BJ (cell line): ENCODE measurements around the gene OR10J4. TPM values are rescaled to one million over a fixed set of nuclear protein-coding genes. Genes with fewer than 3 reads are reported as not detected.

ENCODE experiments used
- CTCF ChIA-PET: fragments of 350-600 bp; formaldehyde crosslinking; extraction: SDS; loops from one replicate; lab custom pipeline; 2021; ENCODE audit warnings: antibody characterized with exemption, inconsistent platforms; lab: Yijun Ruan, JAX
- POLR2A ChIA-PET: fragments of 300-600 bp; sonication (Branson Sonifier 250); formaldehyde crosslinking; extraction: SDS; loops from one replicate; lab custom pipeline; 2021; ENCODE audit warnings: antibody characterized with exemption; lab: Charles Lee
- DNase-seq: peaks from one replicate; pipeline ENCODE4 v3.0.0-alpha.2; 2011; ENCODE audit warnings: low read depth
- H3K27me3 ChIP-seq: 2 replicates; pipeline ENCODE4 v1.6.0; 2011; ENCODE audit warnings: low read length; ENCODE audit not compliant: control insufficient read depth, insufficient read depth
- H3K36me3 ChIP-seq: 2 replicates; pipeline ENCODE4 v1.5.1; 2011; ENCODE audit warnings: low read length; ENCODE audit not compliant: control insufficient read depth, insufficient read depth
- H3K4me3 ChIP-seq: 2 replicates; pipeline ENCODE4 v1.5.1; 2011; ENCODE audit warnings: low read depth, mild to moderate bottlenecking, control low read depth, low read length
- CTCF ChIP-seq: IDR thresholded peaks from 2 replicates; pipeline ENCODE4 v1.5.1; 2011; ENCODE audit warnings: low read depth, mild to moderate bottlenecking, control low read depth, inconsistent platforms, low read length, moderate library complexity; ENCODE audit not compliant: insufficient read depth
- polyA plus RNA-seq: library from polyadenylated mRNA; depleted of rRNA; stranded (reverse); fragments of >200 nt; gene quantifications from 2 replicates; pipeline ENCODE4 v1.2.3, GENCODE V29; 2011; rRNA removed

The OR10J4 gene
- polyA plus RNA-seq, 1 experiment = not detected

GRCh38 chr1:159465191-159465603, 33.2 kb downstream of the OR10J4 start:
- ChIA-PET CTCF (no interaction called here), POLR2A (no interaction called here)
- TF ChIP-seq CTCF = no peak
- no peaks in the 10 kb centered on the region for H3K36me3 ChIP-seq
- DNase-seq = no peak
- H3K27me3 ChIP-seq = no peaks in the 10 kb centered on the region
- no peak overlapping the region for H3K4me3 ChIP-seq

- no peaks in the 10 kb centered on the region for H3K27me3 ChIP-seq
- ChIA-PET POLR2A (no interaction called here), CTCF (no interaction called here)
- no peak for DNase-seq
- H3K36me3 ChIP-seq = no peaks in the 10 kb centered on the region
- no peak for TF ChIP-seq CTCF
- no peak overlapping the region for H3K4me3 ChIP-seq
These were observed 36.3 kb downstream of the OR10J4 start for GRCh38 chr1:159468321-159468720.

GRCh38 chr1:159469921-159470533, 38.0 kb downstream of the OR10J4 start:
- DNase-seq = no peak
- Histone ChIP-seq H3K36me3 (no peaks in the 10 kb centered on the region), H3K4me3 (no peak overlapping the region), H3K27me3 (no peaks in the 10 kb centered on the region)
- POLR2A ChIA-PET = no interaction called here
- no peak for TF ChIP-seq CTCF
- CTCF ChIA-PET = interaction anchor here (0.6 to 1.1 kb wide), 2 partner anchors 12 to 51 kb away, joined by 3 to 7 read pairs; no protein-coding TSS in a partner anchor

GRCh38 chr1:159473335-159473734, 41.3 kb downstream of the OR10J4 start:
- H3K27me3 ChIP-seq = no peaks in the 10 kb centered on the region
- H3K4me3 ChIP-seq = no peak overlapping the region
- TF ChIP-seq CTCF = no peak
- ChIA-PET CTCF (no interaction called here), POLR2A (no interaction called here)
- DNase-seq = no peak
- H3K36me3 ChIP-seq = no peaks in the 10 kb centered on the region

GRCh38 chr1:159474926-159475325, 42.9 kb downstream of the OR10J4 start:
- no peak for DNase-seq
- Histone ChIP-seq H3K27me3 (no peaks in the 10 kb centered on the region), H3K4me3 (no peak overlapping the region), H3K36me3 (no peaks in the 10 kb centered on the region)
- TF ChIP-seq CTCF = no peak
- ChIA-PET CTCF (no interaction called here), POLR2A (no interaction called here)

Other genes with a start within 250 kb of the OR10J4 start
- not detected in 2 replicates for gene ACKR1, start 227.3 kb upstream of the OR10J4 start, polyA plus RNA-seq
- gene FCER1A, start 129.9 kb upstream of the OR10J4 start, polyA plus RNA-seq = not detected in 2 replicates
- not detected in 2 replicates for gene OR10J1, start 7.5 kb downstream of the OR10J4 start, polyA plus RNA-seq
- gene OR10J5, start 103.8 kb downstream of the OR10J4 start, polyA plus RNA-seq = not detected in 2 replicates
- not detected in 2 replicates for gene APCS, start 155.6 kb downstream of the OR10J4 start, polyA plus RNA-seq